Coronary artery (tissue), 2 donors: Measurements from ENCODE around the gene ETFA.

Experiments
- DNase-seq: peaks from one replicate; pipeline ENCODE4 v3.0.0-alpha.2; 2017; ENCODE audit warnings: low spot score
- H3K27ac ChIP-seq, 2 donors: fragments of 200-600 bp; sonication (generic); one replicate each; pipeline ENCODE4 v1.5.1; 2016 to 2019
- H3K4me3 ChIP-seq: fragments of 200-600 bp; sonication (generic); 2 replicates; pipeline ENCODE4 v1.5.1; 2016; ENCODE audit warnings: mild to moderate bottlenecking, moderate library complexity
- CTCF ChIP-seq: fragments of 200-600 bp; sonication (generic); IDR thresholded peaks from one replicate; pipeline ENCODE4 v1.5.1; 2019; ENCODE audit warnings: antibody characterized with exemption

Gene ETFA

GRCh38 chr15:76215634-76216033 lies 95.6 kb downstream of the ETFA start:
- no peak overlapping the region for H3K4me3 ChIP-seq
- no peak for TF ChIP-seq CTCF
- no peak overlapping the region for H3K27ac ChIP-seq
- no peak for DNase-seq

DNA sequence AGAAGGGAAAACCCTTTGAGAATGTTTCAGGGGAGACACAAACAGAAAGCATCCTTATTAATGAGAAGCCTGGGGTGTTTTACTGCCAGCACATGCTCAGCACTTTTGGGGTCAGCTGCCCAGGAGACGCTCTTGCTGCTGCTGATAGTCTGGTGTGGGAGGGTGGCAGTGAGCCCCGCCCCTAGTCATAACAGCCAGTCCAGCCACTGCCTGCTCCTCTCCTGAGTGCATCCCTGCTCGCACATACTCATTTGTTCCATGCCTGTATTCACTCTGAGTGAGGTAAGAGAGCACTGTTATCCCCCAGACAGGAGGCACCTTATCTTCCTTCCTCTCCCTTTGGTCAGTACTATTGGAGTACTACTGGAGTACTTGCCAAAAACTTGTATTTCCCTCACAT lies 101.3 kb downstream of the ETFA start:
- H3K27ac ChIP-seq: no peak overlapping the region
- no peak for TF ChIP-seq CTCF
- DNase-seq: no peak
- no peak overlapping the region for H3K4me3 ChIP-seq

- DNase-seq: no peak
- H3K27ac ChIP-seq: no peak overlapping the region
These were observed 101.7 kb downstream of the ETFA start for GRCh38 chr15:76209523-76209922.

GRCh38 chr15:76208786-76209424 lies 102.4 kb downstream of the ETFA start:
- TF ChIP-seq CTCF: no peak
- no peak for DNase-seq

More at GRCh38 chr15:76209523-76209922, 101.7 kb downstream of the ETFA start:
- no peak overlapping the region for H3K4me3 ChIP-seq
- TF ChIP-seq CTCF: no peak

GRCh38 chr15:76208084-76208785 lies 103.0 kb downstream of the ETFA start:
- no peak for TF ChIP-seq CTCF
- H3K4me3 ChIP-seq: no peak overlapping the region
- H3K27ac ChIP-seq: no peak overlapping the region
- no peak for DNase-seq

More at GRCh38 chr15:76208786-76209424, 102.4 kb downstream of the ETFA start:
- no peak overlapping the region for H3K27ac ChIP-seq
- H3K4me3 ChIP-seq: no peak overlapping the region

GRCh38 chr15:76206325-76206976 lies 104.8 kb downstream of the ETFA start:
- TF ChIP-seq CTCF: no peak
- DNase-seq: no peak
- no peak overlapping the region for H3K27ac ChIP-seq
- no peak overlapping the region for H3K4me3 ChIP-seq
